GM18873 (cell line): ENCODE data around the gene CLK2.
"Not testable (repeated sequence)": the region's sequence is repeated elsewhere in the genome, so short reads cannot be mapped to it uniquely, and the experiment has no call there.

Experiments used
- ATAC-seq: cut with Tn5 transposase; IDR thresholded peaks from one replicate; pipeline ENCODE4 v1.9.1; 2021; ENCODE audit warnings: mild to moderate bottlenecking, moderate library complexity, moderate number of reproducible peaks; ENCODE audit not compliant: unreplicated experiment, low FRiP score

Gene CLK2

GRCh38 chr1:155218854-155219591 is 54.3 kb downstream of the CLK2 start:
- ATAC-seq = no peak

DNA sequence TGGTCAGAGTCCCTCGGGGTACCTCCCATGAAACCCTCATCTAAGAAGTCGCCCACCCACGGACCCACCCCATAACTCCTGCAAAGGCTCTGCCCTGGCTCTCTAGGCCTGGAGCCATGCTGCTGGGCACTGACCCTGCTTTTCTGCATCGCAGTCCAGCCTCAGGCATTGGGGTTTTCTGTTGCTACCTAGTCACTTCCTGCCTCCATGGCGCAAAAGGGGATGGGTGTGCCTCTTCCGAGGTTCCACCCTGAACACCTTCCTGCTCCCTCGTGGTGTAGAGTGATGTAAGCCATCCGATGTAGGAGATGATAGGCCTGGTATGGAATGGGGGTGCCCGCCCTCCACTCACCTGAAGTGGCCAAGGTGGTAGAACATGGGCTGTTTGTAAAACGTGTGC is 58.6 kb downstream of the CLK2 start:
- not testable (repeated sequence) for ATAC-seq
